Lung microvascular endothelial cell (primary cell): Measurements from ENCODE around the gene PGLYRP3. TPM values are rescaled to one million over a fixed set of nuclear protein-coding genes. Genes with fewer than 3 reads are reported as not detected.

Experiments used
- DNase-seq, 2 donors: peaks; one replicate each; pipeline versions ENCODE4 v3.0.0 to v3.0.0-alpha.2; 2010; ENCODE audit warnings: low read depth in 2 of 2
- total RNA-seq: library from RNA; depleted of rRNA; stranded (reverse); fragments of >200 nt; gene quantifications from 2 replicates; pipeline ENCODE4 v1.2.1, GENCODE V29; 2014

PGLYRP3 gene, protein sequence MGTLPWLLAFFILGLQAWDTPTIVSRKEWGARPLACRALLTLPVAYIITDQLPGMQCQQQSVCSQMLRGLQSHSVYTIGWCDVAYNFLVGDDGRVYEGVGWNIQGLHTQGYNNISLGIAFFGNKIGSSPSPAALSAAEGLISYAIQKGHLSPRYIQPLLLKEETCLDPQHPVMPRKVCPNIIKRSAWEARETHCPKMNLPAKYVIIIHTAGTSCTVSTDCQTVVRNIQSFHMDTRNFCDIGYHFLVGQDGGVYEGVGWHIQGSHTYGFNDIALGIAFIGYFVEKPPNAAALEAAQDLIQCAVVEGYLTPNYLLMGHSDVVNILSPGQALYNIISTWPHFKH
- total RNA-seq = not detected in 2 replicates

DNA sequence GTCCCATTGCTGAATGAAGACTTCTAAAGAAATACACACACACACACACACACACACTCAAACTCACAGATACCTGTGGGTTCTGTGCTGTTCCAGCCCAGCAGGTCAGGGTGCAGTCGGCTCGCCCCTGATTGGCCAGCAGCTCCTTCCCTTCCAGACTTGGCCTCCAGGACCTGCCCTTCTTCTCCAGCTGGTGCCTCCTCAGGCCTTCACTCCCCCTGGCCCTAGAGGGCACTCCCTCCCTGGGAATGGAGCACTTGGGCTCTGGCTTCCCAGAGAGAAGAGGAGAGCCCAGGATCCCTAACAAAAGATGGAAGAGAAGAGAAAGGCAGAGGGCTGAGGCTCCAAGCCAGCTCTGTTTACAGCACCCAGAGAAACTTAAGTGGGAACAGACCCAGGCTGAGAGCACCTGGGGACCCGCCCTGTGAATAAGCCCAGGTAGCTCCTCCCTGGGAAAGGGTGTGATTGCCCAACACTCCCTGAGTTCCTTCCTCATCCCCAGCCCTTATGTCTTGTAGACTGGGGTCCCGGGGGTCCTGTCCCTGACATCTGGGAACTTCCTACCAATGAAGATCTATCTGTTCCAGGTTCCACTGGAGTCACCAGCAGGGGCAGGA is at the start of gene PGLYRP3:
PGLYRP3 (minus strand) TSS at position 383 of the 617 bp plus-strand sequence. CDS start 2,287 bp downstream, outside the sequence.
- DNase-seq = no peak

DNA sequence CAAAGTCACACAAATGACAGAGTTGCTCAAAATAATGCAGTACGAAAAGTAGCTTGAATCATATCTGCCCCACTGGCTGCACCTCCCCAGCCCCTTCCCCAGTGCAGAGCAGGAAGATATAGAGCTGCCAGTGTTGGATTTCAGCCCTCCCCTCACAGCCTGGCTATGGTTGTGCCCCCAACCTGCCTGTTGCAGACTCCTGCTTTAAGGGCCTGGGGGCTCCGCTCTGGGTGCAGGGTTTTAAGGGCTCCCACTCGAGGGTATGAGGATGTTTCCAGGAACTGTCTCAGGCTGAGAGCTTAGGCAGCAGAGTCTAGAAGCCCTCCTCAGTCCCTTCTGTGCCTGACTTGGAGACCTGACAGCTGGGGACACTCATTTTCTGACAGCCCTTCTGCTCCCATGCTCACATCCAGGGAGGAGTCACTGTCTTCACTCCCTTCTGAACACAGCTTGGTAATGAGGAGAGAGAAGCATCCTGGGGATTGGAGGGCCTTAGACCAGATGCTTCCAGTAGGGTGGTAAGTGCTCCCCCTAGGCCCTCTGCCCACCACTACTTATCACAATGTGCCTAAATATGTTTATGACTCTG is 49.5 kb upstream of the PGLYRP3 start:
- DNase-seq = no peak

DNA sequence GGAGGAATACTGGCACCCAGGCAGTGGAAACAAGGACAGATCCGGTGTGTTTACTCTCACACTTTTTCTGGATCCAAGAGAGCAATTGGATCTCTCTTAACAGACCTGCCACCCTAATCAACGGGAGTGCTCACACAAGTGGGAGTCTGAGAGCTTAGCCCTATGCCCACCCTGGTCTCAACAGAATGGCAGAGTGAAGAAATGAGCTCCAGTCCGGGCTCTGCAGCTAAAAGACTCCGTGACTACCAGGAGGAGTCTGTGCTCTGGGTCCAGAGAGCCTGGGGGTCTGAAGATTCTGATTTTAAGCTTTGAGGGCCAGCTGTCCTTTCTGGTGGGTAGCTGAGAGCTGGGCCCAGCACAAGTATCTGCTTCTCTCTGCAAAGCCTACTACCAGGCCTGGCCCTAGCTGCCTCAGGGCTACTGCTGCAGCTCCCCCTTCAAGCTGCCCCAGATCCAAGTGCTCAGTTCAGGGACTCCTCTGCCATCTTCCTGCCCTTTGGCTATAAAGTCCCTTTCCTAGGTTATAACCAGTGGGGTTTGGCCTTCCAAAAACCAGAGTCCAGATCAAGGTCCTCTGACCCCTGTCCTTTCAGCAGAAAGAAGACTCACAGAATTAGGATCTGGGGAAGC is 48.8 kb upstream of the PGLYRP3 start:
- no peak for DNase-seq

DNA sequence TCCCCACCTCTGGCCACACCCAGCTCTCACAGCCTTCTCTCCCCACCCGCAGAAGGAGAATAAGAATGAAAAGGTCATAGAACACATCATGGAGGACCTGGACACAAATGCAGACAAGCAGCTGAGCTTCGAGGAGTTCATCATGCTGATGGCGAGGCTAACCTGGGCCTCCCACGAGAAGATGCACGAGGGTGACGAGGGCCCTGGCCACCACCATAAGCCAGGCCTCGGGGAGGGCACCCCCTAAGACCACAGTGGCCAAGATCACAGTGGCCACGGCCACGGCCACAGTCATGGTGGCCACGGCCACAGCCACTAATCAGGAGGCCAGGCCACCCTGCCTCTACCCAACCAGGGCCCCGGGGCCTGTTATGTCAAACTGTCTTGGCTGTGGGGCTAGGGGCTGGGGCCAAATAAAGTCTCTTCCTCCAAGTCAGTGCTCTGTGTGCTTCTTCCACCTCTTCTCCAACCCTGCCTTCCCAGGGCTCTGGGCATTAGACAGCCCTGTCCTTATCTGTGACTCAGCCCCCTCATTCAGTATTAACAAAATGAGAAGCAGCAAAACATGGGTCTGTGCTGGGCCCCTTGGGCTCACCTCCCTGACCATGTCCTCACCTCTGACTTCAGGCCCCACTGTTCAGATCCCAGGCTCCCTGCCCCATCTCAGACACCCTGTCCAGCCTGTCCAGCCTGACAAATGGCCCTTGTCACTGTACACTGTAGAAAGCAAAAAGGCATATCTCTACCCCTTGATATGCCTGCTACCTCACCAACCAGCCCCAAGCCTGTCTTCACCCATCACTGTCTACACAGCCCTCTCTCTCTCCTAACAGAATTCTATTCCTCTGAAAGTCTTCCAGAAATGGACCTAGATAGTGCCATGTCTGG is 48.1 kb upstream of the PGLYRP3 start:
- DNase-seq = no peak

DNA sequence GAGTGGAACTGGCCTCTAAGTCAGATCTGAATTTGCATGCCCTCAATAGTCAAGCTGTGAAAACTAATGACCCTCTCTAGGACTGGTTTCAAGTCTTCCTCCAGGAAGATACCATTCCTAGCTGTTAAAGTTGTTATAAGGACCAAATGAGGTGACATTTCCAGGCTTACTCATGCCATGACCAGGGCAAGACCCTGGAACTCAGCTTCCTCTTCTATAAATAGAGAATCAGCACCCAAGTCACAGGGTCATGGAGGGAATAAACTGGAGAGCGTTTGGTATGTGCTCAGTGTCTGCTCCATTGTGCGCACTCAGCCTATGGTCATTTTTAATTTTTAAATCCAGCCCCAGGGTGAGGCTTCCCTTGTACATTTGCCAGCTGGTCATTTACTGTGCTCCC is 47.4 kb upstream of the PGLYRP3 start:
- no peak for DNase-seq

DNA sequence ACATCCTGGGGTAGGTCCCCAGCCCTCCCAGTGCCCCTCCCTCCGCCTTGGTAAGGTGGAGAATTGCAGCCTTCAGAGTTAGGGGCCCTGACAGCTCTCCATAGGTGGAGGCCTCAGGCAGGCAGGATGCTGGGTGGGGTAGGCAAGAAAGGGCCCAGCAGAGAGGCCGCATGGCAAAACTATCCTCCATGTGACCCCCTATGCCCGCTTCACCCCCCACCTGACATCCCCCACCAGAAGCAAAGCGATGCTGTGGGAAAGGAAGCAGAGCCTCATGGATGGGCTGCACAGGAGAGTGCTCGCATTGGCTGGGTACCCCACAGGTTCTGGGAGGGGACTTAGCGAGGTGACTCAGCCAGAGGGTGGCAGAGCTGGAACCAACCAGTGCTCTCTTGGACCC is 46.5 kb upstream of the PGLYRP3 start:
- no peak for DNase-seq

DNA sequence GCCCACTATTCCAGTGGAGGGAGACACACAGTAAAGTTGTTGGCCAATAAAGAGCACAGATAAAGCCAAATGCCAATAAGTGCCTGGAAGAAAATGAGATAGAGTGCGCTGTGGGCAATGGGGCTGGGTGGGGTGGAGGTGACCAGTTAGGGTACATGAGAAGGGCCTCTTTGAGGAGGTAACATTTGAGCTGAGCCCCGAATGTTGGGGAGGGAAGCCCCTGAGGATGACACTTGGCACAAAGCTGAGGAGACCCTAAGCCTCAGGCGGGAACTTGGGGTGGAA is 45.9 kb upstream of the PGLYRP3 start:
- DNase-seq = no peak

DNA sequence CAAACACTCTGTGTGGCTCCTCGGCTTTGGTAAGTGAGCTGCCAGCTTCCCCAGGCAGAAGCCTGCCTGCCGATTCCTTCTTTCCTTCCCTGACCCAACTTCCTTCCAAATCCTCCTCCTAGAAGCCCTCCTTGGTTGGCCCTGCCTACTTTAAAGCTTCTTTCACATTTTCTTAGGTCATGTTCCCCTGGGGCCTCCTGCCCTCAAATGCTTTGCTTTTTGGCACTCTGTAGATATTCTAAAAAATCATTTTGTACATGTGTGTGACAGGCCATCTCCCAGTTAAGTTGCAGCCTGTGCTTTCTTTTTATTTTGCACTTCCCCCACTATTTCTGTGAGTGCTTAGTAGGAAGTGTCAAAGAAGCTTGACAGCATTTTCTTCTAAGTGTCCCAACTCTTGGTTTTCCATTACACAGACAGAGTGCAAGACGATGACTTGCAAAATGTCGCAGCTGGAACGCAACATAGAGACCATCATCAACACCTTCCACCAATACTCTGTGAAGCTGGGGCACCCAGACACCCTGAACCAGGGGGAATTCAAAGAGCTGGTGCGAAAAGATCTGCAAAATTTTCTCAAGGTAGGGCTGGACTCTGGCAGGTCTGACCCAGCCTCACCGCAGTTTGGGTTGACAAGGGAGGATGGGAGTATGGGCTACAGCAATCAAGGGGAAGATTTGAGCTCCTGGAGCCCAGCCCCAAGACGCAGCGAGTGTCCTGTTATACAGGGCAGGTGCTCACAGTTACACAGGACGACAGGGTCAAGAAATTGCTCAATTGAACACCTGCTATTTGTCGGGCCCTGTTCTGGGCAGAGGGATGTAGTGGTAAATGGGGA is 45.3 kb upstream of the PGLYRP3 start, which contains the start of gene S100A9:
S100A9 (plus strand) TSS at position 2 of the 838 bp plus-strand sequence; CDS start at position 432, 430 bp downstream.
- no peak for DNase-seq

DNA sequence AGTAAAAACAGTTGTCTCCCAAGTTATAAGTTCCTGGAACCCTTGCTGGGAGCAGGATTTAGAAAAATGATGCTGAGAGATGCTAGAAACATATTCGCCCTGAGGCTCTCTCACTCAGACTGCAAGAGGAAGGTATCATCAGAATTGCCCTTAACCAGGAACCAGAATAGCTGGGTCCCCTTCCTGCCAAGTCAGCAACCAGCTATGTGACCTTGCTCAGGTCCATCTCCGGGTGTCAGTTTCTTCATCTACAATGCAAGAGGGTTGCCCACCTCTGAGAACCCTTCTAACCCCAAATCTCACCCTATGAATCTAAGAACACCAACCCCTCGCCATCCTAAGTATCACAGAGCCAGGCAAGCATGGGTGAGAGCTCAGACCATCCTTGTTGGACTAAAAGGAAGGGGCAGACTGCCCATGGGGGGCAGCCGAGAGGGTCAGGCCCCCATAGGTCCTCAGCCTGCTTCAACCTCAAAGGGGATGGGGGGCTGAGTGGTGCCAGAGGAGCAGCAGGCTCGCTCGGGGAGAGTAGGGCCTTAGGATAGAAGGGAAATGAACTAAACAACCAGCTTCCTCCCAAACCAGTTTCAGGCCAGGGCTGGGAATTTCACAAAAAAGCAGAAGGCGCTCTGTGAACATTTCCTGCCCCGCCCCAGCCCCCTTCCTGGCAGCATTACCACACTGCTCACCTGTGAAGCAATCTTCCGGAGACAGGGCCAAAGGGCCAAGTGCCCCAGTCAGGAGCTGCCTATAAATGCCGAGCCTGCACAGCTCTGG is 44.5 kb upstream of the PGLYRP3 start:
- DNase-seq = peak in 1 of 2 donors; percentile 5

DNA sequence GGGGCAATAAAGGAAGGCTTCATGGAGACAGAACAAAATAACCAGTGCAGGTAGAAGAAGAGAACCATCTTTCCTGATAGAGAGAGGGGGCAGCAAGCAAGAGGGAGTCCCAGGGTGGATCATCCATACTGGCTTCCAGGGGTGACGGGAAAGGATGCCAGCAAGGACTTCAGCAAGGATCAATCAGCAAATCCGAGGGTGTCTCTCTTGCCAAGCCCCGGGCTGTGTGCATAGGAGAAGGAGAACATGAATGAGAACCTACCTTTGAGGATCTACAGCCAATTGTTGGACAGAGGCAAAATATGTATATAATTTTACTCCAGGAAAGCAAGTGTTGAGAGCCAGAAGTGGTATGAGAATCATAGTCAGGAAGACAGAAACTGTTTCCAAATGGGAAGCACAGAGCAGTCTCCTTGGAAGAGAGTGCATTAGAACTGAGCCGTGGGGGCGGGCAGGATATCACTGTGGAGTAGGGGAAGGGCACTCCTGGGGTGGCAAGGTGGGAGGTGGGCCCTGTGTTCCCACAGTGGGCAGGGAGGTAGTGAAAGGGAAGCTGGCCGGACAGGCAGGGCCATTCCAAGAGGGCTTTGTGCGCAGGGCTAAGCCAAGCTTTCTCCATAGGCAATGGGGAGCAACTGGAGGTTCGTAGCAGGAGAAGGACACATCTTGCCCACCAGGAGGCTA is 43.8 kb upstream of the PGLYRP3 start:
- no peak for DNase-seq

DNA sequence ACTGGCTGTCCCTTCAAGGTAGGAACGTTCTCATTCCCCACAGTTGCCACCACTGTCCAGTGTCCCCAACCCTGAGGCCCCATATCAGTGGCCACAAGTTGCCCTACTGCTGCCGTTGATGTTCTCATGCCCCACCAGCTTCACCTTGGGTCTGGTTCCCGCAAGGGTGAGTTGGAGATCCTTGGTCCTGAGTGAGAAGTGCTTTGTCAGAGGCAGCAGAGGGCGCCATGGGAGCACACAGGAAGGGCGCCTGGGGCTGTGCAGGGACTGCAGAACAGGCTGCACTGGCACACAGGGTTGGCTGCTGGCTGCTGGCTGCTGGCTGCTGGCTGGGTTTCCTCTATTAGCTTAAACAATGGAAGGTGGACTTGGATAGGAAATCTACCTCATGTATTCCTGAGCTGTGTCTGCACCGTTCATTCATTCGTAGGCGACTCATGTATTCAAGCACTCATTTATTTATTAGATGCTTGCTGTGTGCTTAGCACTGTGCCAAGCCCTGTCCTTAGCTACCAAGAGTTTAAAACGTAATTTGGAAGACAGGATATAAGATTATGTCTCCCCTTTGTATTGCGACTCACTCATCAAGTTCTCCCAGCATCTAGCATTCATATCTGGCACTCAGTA is 42.8 kb upstream of the PGLYRP3 start:
- DNase-seq = peak; percentile 51 to 71

DNA sequence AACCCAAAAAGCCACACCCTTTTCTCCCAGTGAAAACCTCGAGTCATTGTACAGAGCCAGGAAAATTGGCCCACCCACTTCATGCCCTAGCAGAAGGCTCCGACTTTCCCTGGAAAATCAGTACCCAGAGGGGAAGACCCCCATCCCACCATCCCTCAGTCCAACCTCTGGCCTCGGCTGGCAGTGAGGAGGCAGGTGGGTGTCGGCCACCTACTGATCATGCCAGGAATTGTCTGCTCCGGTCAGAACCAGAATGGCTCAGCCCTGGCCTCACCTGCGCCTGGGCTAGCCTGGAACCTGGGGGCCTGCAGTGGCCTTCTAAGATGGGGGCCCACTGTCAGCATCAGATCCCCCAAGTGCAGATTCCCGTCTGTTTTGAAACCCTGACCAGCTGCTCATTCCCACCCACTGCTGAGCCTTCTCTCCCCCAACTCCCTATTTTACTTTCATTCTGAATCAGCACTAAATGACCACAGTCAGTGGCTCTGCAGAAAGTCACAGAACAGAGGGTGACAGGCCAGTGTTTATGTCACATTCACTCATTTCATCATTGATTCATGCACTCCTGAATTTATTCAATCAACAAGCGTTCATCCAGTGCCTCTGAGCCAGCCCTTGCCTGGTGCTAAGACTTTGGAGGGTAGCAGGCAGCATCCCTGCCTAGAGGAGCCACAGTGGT is 41.9 kb upstream of the PGLYRP3 start:
- DNase-seq = no peak

DNA sequence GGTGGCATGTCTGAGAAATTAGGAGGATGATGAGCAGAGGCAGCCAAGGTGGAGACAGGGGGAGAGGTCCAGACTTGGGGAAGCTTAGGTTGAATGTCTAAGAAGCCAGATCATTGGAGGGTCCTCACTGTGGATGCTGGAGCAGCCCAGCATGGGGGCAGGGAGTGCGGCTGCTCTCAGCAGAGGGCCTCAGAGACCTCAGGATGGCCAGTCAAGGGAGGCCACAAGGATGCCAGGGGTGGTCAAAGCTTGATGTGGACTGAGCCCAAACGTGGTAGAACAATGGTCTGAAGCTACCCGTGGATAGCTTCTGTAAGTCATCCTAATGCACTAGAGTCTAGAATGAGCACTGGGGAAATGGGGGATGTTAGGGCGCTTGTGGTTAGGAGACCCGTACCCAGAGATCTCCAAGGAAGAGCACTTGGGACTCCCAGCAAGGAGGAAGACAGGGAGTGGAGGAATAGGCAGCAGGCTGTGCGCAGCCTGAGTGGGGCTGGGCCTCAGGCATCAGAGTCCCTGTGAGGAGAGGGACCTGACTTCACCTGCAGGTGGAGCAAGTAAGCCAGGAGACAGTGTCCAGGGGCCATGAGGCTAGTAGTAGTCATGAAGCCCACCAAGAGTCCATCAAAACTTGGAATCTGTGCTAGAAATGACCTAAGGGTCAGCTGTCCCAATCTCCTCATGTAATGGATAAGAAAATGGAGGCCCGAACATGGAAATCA is 40.6 kb upstream of the PGLYRP3 start:
- no peak for DNase-seq

DNA sequence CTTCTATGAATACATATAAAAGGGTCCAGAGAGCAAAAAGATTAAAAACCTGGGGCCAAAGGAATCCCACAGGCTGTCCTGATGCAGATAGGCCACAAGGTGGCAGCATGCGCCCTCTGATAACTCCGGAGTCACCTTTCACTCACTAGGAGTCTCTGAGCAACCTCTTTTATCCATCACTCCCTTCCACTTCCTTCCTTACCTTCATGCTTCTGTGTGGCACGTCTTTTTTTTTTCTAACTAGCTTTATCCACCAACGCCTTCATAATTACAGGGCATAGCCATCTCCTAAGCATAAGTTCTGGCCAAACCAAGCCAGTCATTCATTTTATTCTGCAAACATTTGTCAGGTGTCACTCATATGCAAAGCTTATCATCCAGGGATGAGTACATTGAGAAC is 39.8 kb upstream of the PGLYRP3 start:
- peak; percentile 67 to 78 for DNase-seq

DNA sequence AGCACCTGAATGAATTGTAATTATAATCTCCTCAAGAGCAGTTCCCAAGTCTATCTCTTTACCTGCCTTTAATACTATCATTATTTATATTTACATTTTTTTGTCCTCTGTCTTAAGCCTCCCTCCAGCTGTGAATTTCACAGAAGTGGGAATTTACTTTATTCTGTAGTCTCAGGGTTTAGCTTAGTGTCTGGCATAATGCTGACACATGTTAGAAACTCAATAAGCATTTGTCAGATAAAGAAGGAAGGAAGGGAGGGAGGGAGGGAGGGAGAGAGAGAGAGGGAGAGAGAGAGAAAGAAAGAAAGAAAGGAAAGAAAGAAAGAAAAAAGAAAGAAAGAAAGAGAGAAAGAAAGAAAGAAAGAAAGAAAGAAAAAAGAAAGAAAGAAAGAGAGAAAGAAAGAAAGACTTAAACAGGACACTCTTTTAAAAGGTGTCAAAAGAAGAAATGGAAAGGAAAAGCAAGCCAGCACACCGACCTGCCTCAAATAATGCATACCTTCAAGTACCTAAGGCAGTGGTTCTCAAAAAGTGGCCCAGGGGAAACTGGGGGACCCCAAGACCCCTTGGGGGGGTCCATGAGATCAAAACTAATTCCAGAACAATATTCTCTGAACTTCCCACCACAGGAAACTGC is 37.7 kb upstream of the PGLYRP3 start:
- no peak for DNase-seq

DNA sequence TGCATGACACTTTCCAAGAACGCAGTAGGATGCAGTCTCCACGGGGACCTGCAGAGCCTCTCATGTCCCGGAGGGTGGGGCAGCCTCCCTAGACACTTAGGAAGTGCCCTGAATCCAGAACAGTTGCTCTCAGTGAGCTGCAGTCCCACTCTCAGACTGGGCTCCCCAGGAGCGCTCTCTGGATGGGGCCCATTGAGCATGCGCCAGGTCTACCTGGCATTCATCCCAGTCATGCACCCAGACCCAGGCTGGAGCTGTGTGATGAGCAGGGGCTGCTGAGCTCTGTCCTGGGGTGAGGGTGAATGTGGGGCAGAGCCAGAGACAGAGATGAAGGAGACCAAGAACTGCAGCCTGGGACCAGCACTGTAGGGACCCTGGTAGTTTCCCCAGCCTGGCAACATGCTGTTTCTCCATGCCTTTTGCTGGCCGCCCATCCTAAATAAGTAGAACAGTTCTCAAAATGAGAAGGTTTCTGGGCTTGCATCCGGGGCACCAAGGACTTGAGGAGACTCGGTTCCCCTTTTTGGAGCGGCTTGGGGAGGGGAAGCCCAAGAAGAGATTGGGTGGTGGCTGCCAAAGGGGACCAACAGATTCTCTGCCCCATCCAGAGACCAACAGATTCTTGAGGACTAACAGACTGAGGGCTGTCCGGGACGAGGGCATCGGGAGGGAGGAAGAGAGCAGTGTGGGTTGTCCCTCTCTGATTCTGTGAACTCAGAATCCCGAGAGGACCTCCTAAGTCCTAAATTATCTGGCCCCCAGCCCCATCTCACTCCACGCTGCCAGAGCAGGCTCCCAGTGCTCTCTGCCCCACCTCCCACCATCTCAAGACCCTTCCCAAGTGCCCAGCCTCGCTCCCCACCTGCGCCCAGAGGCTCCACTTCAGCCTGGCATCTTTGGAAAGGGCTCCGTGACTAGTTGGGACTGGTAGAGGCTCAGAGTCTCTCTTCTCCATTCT is 36.9 kb upstream of the PGLYRP3 start:
- no peak for DNase-seq
